GM19240 (cell line): ENCODE data around the gene PKD2L1.
"Not testable (repeated sequence)": the region's sequence is repeated elsewhere in the genome, so short reads cannot be mapped to it uniquely, and the experiment has no call there.

Experiments used
- DNase-seq: peaks from one replicate; pipeline ENCODE4 v3.0.0; 2011; ENCODE audit warnings: low spot score; ENCODE audit not compliant: insufficient read length

Gene PKD2L1

GRCh38 chr10:100334762-100335161 lies 4.7 kb upstream of the PKD2L1 start:
- no peak for DNase-seq

GRCh38 chr10:100333661-100334440 lies 3.8 kb upstream of the PKD2L1 start:
- no peak for DNase-seq

GRCh38 chr10:100333106-100333505 lies 3.1 kb upstream of the PKD2L1 start:
- no peak for DNase-seq

GRCh38 chr10:100328198-100328597 lies 1.8 kb downstream of the PKD2L1 start:
- no peak for DNase-seq

GRCh38 chr10:100327718-100328009 lies 2.4 kb downstream of the PKD2L1 start:
- DNase-seq = no peak

- peak; percentile 79 for DNase-seq
Measured at GRCh38 chr10:100327007-100327717, 2.9 kb downstream of the PKD2L1 start.

GRCh38 chr10:100325158-100325557 lies 4.9 kb downstream of the PKD2L1 start:
- no peak for DNase-seq

- no peak for DNase-seq
Measured at GRCh38 chr10:100319707-100320402, 10.2 kb downstream of the PKD2L1 start.

GRCh38 chr10:100318207-100318606 lies 11.8 kb downstream of the PKD2L1 start:
- no peak for DNase-seq

GRCh38 chr10:100315615-100316014 lies 14.4 kb downstream of the PKD2L1 start:
- no peak for DNase-seq

- no peak for DNase-seq
Measured at GRCh38 chr10:100311298-100311697, 18.7 kb downstream of the PKD2L1 start.

GRCh38 chr10:100307684-100308083 lies 22.3 kb downstream of the PKD2L1 start:
- DNase-seq = no peak

GRCh38 chr10:100306861-100307260 lies 23.2 kb downstream of the PKD2L1 start:
- DNase-seq = no peak

- DNase-seq = no peak
Measured at GRCh38 chr10:100304414-100304813, 25.6 kb downstream of the PKD2L1 start.

GRCh38 chr10:100303724-100304319 lies 26.2 kb downstream of the PKD2L1 start:
- DNase-seq = no peak

GRCh38 chr10:100301123-100301522 lies 28.9 kb downstream of the PKD2L1 start:
- DNase-seq = not testable (repeated sequence)

GRCh38 chr10:100297242-100297641 lies 32.8 kb downstream of the PKD2L1 start:
- no peak for DNase-seq

GRCh38 chr10:100293066-100293465 lies 37.0 kb downstream of the PKD2L1 start:
- DNase-seq = no peak

GRCh38 chr10:100292300-100292699 lies 37.7 kb downstream of the PKD2L1 start:
- DNase-seq = not testable (repeated sequence)

GRCh38 chr10:100291356-100291755 lies 38.7 kb downstream of the PKD2L1 start:
- DNase-seq = no peak

GRCh38 chr10:100289641-100290040 lies 40.4 kb downstream of the PKD2L1 start:
- DNase-seq = no peak

- DNase-seq = no peak
Measured at GRCh38 chr10:100288196-100288595, 41.8 kb downstream of the PKD2L1 start.
